ENCODE measurements around the gene LUC7L3. TPM values are rescaled to one million over a fixed set of nuclear protein-coding genes. Genes with fewer than 3 reads are reported as not detected.

Gene LUC7L3
- total RNA-seq, 1 experiment from 2014 or later, result 136 TPM

DNA sequence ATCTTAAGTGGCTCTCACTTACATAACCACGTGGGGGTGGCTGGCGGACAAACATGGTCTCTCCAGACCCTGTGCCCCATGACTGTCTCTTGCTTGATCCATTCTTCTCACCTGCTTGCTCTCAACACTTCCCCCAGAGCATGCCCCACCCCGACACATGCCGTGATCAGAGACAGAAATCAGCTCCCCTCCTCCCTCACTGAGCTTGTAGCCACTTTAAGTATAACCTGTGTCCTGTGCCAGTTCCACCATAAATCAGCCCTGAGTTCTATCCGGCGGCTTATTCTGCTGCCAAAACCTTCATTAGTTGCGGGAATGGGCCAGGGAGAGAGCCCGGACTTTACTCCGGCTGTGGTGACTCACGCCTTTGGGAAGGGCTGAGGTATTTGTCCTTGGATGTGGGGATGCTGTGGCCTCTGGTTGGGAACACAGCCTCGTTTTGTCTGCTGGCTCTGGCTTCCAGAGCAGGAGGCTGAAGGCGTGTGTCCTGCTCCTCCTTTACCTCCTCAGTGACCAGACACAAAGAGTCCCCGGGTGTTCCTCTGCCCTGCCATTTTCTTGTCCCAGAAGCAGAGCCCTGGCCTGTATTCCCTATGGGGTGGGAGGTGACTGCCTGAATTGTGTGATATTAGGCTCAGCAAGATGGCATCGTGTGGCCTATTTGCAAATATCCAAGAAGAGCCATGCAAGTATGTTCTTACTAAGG, 32.8 kb upstream of the LUC7L3 start:
- Histone ChIP-seq H3K27ac (ENCODE audit: low read length) (peak overlapping the region; percentile 78), H3K27me3 (ENCODE audit: control insufficient read depth, insufficient read depth, low read length) (no peaks in the 10 kb centered on the region), H3K4me1 (ENCODE audit: control insufficient read depth, insufficient read depth, low read length) (peaks cover 62% of the 10 kb centered on the region), H3K36me3 (ENCODE audit: control insufficient read depth, insufficient read depth, low read length) (no peaks in the 10 kb centered on the region), H3K4me3 (ENCODE audit: low read depth in 2 of 2, low read length in 2 of 2) (no peak overlapping the region), H3K9me3 (ENCODE audit: control insufficient read depth, insufficient read depth, low read depth, low read length) (no peaks in the 10 kb centered on the region)
- no TSS peak for BruUV-seq (replicated peaks)
- CTCF ChIA-PET, result interaction anchor here (0.8 kb wide), 1 partner anchor 60 kb away, joined by 4 read pairs; no protein-coding TSS in a partner anchor
- peak; percentile 65 for ATAC-seq
- in situ Hi-C loops (cut with HindIII; ENCODE audit: low pct_unique_long_range_greater_than_20kb, low sequenced_read_pairs) (no loop called here), intact Hi-C loops (cut with micrococcal nuclease; ENCODE audit: unreplicated experiment) (no loop called here)
- POLR2A ChIA-PET, result interaction anchor here (0.6 kb wide), 1 partner anchor 174 kb away, joined by 3 read pairs; no protein-coding TSS in a partner anchor
- no peak for DNase-seq (ENCODE audit: low read depth, low spot score)
- TF ChIP-seq SIN3A (IDR thresholded peaks at IDR 0.05; ENCODE audit: borderline replicate concordance, insufficient read depth, low read depth, low read length), result no peak
- TF ChIP-seq, protein P1, sequence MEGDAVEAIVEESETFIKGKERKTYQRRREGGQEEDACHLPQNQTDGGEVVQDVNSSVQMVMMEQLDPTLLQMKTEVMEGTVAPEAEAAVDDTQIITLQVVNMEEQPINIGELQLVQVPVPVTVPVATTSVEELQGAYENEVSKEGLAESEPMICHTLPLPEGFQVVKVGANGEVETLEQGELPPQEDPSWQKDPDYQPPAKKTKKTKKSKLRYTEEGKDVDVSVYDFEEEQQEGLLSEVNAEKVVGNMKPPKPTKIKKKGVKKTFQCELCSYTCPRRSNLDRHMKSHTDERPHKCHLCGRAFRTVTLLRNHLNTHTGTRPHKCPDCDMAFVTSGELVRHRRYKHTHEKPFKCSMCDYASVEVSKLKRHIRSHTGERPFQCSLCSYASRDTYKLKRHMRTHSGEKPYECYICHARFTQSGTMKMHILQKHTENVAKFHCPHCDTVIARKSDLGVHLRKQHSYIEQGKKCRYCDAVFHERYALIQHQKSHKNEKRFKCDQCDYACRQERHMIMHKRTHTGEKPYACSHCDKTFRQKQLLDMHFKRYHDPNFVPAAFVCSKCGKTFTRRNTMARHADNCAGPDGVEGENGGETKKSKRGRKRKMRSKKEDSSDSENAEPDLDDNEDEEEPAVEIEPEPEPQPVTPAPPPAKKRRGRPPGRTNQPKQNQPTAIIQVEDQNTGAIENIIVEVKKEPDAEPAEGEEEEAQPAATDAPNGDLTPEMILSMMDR (IDR thresholded peaks at IDR 0.05), result no peak
- TF ChIP-seq TCF7L2 (IDR thresholded peaks at IDR 0.05; ENCODE audit: low read depth, low read length), result no peak
- TF ChIP-seq, protein P2, sequence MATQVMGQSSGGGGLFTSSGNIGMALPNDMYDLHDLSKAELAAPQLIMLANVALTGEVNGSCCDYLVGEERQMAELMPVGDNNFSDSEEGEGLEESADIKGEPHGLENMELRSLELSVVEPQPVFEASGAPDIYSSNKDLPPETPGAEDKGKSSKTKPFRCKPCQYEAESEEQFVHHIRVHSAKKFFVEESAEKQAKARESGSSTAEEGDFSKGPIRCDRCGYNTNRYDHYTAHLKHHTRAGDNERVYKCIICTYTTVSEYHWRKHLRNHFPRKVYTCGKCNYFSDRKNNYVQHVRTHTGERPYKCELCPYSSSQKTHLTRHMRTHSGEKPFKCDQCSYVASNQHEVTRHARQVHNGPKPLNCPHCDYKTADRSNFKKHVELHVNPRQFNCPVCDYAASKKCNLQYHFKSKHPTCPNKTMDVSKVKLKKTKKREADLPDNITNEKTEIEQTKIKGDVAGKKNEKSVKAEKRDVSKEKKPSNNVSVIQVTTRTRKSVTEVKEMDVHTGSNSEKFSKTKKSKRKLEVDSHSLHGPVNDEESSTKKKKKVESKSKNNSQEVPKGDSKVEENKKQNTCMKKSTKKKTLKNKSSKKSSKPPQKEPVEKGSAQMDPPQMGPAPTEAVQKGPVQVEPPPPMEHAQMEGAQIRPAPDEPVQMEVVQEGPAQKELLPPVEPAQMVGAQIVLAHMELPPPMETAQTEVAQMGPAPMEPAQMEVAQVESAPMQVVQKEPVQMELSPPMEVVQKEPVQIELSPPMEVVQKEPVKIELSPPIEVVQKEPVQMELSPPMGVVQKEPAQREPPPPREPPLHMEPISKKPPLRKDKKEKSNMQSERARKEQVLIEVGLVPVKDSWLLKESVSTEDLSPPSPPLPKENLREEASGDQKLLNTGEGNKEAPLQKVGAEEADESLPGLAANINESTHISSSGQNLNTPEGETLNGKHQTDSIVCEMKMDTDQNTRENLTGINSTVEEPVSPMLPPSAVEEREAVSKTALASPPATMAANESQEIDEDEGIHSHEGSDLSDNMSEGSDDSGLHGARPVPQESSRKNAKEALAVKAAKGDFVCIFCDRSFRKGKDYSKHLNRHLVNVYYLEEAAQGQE (IDR thresholded peaks at IDR 0.05; ENCODE audit: insufficient read depth in 1 of 2, low read depth in 2 of 2, low read length in 1 of 2), result no peak
- no peak; the same call in 1 of the 2 replicates for TF ChIP-seq POLR2AphosphoS5 (IDR thresholded peaks at IDR 0.05; ENCODE audit: low read depth, low read length)

DNA sequence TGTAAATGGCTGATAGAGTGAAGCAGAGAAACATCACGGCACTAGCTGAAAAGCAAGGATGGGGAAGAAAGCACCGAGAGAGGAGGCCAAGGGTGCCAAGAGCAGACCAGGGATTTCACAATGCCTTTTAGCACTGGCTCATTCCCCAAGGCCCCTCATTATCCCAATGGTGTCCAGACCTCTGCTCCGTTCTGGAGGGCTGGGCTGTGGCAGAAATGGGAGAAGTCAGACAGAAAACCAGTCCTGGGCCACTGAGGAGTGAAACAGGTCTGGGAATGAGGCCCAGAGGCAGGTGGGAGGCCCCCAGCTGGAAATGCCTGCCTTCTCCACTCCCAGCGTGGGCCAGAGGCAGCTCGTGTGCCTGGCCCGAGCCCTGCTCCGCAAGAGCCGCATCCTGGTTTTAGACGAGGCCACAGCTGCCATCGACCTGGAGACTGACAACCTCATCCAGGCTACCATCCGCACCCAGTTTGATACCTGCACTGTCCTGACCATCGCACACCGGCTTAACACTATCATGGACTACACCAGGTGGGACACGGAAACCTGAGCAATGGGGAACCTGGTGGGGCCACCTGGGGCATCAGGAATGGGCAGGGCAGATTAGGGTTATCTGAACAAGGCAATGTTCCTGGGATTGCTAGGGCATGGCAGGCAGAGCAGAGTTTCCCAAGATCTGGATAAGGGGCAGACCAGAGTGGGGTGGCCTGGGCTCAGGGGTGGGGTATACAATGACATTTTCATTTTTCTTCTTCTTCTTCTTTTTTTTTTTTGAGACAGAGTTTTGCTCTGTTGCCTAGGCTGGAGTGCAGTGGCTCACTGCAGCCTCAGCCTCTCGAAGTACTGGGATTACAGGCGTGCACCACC, 32.0 kb upstream of the LUC7L3 start:
- Histone ChIP-seq H3K9me3 (ENCODE audit: control insufficient read depth, insufficient read depth, low read depth, low read length) (no peaks in the 10 kb centered on the region), H3K4me1 (ENCODE audit: control insufficient read depth, insufficient read depth, low read length) (peaks cover 67% of the 10 kb centered on the region), H3K27me3 (ENCODE audit: control insufficient read depth, insufficient read depth, low read length) (no peaks in the 10 kb centered on the region), H3K4me3 (ENCODE audit: low read depth in 2 of 2, low read length in 2 of 2) (no peak overlapping the region), H3K27ac (ENCODE audit: low read length) (peak overlapping the region; percentile 78), H3K36me3 (ENCODE audit: control insufficient read depth, insufficient read depth, low read length) (no peaks in the 10 kb centered on the region)
- ChIA-PET POLR2A (no interaction called here), CTCF (interaction anchor here (0.8 kb wide), 1 partner anchor 61 kb away, joined by 4 read pairs; no protein-coding TSS in a partner anchor)
- ATAC-seq (no peak), DNase-seq (ENCODE audit: low read depth, low spot score) (no peak)
- intact Hi-C loops (cut with micrococcal nuclease; ENCODE audit: unreplicated experiment) (no loop called here), in situ Hi-C loops (cut with HindIII; ENCODE audit: low pct_unique_long_range_greater_than_20kb, low sequenced_read_pairs) (no loop called here)
- BruUV-seq (replicated peaks), result no TSS peak
- no peak for TF ChIP-seq POLR2AphosphoS5 (IDR thresholded peaks at IDR 0.05; ENCODE audit: low read depth, low read length)
- TF ChIP-seq SIN3A (IDR thresholded peaks at IDR 0.05; ENCODE audit: borderline replicate concordance, insufficient read depth, low read depth, low read length), result no peak
- TF ChIP-seq, protein P1 (IDR thresholded peaks at IDR 0.05), result no peak
- TF ChIP-seq, protein P2 (IDR thresholded peaks at IDR 0.05; ENCODE audit: insufficient read depth in 1 of 2, low read depth in 2 of 2, low read length in 1 of 2), result no peak
- no peak for TF ChIP-seq TCF7L2 (IDR thresholded peaks at IDR 0.05; ENCODE audit: low read depth, low read length)

Data from Panc1 (cell line).